Neural progenitor cell (in vitro differentiated cells): ENCODE results near the gene DDX10.

Source experiments
- EZH2 ChIP-seq: fragments of 200-600 bp; sonication (generic); IDR thresholded peaks from 2 replicates; pipeline ENCODE4 v1.6.1; 2017; ENCODE audit warnings: antibody characterized with exemption, mild to moderate bottlenecking, moderate library complexity
- TF ChIP-seq, protein P1 (sequence below): fragments of 200-600 bp; sonication (generic); IDR thresholded peaks from 2 replicates; pipeline ENCODE4 v1.5.1; 2017; ENCODE audit warnings: antibody characterized with exemption, mild to moderate bottlenecking

DNA sequence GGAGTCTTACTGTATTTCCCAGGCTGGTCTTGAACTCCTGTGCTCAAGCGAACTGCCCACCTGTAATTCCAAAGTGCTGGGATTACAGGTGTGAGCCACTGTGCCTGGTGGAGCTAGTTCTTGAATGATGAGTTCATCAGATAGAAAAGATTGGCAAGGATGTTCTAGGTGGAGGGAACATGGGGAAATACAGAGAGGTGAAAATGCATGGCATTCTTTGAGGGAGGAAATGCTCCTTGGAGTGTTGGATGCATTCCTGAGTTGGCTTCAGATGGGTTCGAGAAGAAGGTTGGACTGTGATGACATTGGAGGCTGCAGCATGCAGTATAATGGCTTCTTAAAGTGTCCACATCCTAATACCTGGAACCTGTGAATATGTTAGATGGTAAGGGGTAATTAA lies 4.4 kb downstream of the DDX10 start:
- TF ChIP-seq EZH2 = no peak
- TF ChIP-seq, protein P1, sequence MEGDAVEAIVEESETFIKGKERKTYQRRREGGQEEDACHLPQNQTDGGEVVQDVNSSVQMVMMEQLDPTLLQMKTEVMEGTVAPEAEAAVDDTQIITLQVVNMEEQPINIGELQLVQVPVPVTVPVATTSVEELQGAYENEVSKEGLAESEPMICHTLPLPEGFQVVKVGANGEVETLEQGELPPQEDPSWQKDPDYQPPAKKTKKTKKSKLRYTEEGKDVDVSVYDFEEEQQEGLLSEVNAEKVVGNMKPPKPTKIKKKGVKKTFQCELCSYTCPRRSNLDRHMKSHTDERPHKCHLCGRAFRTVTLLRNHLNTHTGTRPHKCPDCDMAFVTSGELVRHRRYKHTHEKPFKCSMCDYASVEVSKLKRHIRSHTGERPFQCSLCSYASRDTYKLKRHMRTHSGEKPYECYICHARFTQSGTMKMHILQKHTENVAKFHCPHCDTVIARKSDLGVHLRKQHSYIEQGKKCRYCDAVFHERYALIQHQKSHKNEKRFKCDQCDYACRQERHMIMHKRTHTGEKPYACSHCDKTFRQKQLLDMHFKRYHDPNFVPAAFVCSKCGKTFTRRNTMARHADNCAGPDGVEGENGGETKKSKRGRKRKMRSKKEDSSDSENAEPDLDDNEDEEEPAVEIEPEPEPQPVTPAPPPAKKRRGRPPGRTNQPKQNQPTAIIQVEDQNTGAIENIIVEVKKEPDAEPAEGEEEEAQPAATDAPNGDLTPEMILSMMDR = no peak
